Thyroid gland (tissue), 4 donors: ENCODE data around the gene SLC2A13.

Experiments used
- CTCF ChIP-seq, 6 experiments: fragments of 200-600 bp in 3 of 6; fragments of 450-650 bp in 3 of 6; sonication (generic) in 3 of 6; IDR thresholded peaks; one replicate each; pipeline ENCODE4 v1.5.1; 2016 to 2019; ENCODE audit warnings: antibody characterized with exemption in 6 of 6, mild to moderate bottlenecking in 2 of 6, inconsistent platforms in 1 of 6, moderate library complexity in 1 of 6
- POLR2A ChIP-seq, 2 donors: fragments of 450-650 bp; IDR thresholded peaks; one replicate each; pipeline ENCODE4 v1.6.1; 2017; ENCODE audit warnings: antibody characterized with exemption in 2 of 2, mild to moderate bottlenecking in 2 of 2, moderate library complexity in 1 of 2

- TF ChIP-seq CTCF (IDR thresholded peaks at IDR 0.05) (no peak), POLR2A (IDR thresholded peaks at IDR 0.05) (no peak)
These were observed 170.6 kb downstream of the SLC2A13 start for GRCh38 chr12:39935275-39935674.
